Subcutaneous abdominal adipose tissue (tissue), 5 donors: Measurements from ENCODE around the gene YY1AP1.
"Not testable (repeated sequence)": the region's sequence is repeated elsewhere in the genome, so short reads cannot be mapped to it uniquely, and the experiment has no call there.

ENCODE experiments used
- H3K27ac ChIP-seq: one replicate; pipeline ENCODE4 v1.7.0; 2013; ENCODE audit warnings: low read depth, mild to moderate bottlenecking, inconsistent platforms, low read length, moderate library complexity
- H3K27me3 ChIP-seq, 5 donors: one replicate each; pipeline ENCODE4 v1.7.0; 2013; ENCODE audit warnings: low read length in 5 of 5, inconsistent platforms in 1 of 5; ENCODE audit not compliant: control insufficient read depth in 5 of 5, insufficient read depth in 4 of 5
- H3K36me3 ChIP-seq, 5 donors: one replicate each; pipeline ENCODE4 v1.7.0; 2013; ENCODE audit warnings: low read length in 5 of 5; ENCODE audit not compliant: control insufficient read depth in 5 of 5, insufficient read depth in 5 of 5
- H3K4me1 ChIP-seq, 5 donors: one replicate each; pipeline ENCODE4 v1.7.0; 2013; ENCODE audit warnings: low read length in 5 of 5, mild to moderate bottlenecking in 3 of 5, moderate library complexity in 1 of 5; ENCODE audit not compliant: control insufficient read depth in 5 of 5, insufficient read depth in 5 of 5
- H3K4me3 ChIP-seq, 5 donors: one replicate each; pipeline ENCODE4 v1.7.0; 2013; ENCODE audit warnings: low read length in 5 of 5, low read depth in 1 of 5
- H3K9ac ChIP-seq, 5 donors: one replicate each; pipeline ENCODE4 v1.7.0; 2013; ENCODE audit warnings: low read length in 5 of 5, mild to moderate bottlenecking in 4 of 5, moderate library complexity in 3 of 5
- H3K9me3 ChIP-seq, 5 donors: one replicate each; pipeline ENCODE4 v1.7.0; 2013; ENCODE audit warnings: low read length in 5 of 5; ENCODE audit not compliant: control insufficient read depth in 5 of 5
- donor health status: healthy.
- donor health status: healthy.
- donor health status: healthy.
- donor health status: healthy.
- donor health status: healthy.

The YY1AP1 gene

DNA sequence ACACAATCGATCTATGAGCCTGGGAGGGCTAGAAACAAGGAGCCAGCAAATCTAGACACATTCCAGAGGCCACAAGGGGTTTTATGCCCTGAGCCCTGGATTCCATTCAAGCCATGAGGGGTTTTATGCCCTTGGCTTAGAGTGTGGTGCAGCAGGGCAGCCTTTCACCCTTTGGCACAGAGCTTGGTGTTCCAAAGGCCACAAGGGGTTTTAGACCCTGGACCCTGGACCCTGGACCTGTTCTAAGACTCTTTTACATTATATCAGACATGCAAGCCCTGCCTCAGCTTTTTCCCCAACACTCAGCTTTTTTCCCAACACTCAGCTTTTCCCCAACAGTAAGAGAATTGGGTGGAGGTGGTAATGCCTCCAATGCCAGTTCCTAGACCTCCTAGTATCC, 65.2 kb downstream of the YY1AP1 start:
- Histone ChIP-seq H3K27ac (no peak overlapping the region), H3K27me3 (no peaks in the 10 kb centered on the region), H3K4me3 (no peak overlapping the region), H3K36me3 (no peaks in the 10 kb centered on the region), H3K9ac (no peak overlapping the region), H3K4me1 (peaks cover 0 to 28% (median 20%) of the 10 kb centered on the region in 5 donors), H3K9me3 (peaks cover 0 to 6% (median 0%) of the 10 kb centered on the region in 5 donors)

DNA sequence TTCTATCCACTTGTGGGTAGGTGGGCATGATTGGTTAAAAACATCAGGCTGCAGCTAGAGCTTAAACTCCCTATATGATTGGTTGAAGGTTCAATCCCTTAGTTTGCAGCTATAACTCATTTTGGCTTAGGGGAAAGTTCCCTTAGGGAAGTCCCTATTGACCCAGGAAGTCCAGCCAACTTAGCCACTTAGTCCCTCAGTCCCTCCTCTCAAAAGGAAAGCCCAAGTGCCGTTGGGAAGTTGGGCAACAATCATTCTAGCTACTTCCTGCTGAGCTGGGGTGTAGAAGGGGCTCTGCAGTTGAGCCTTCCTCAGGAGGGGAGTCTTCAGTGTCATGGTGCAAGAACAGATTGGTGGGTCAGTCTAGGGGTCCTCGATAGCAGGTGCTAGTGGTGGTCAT, 66.4 kb downstream of the YY1AP1 start:
- Histone ChIP-seq H3K36me3 (no peaks in the 10 kb centered on the region), H3K4me1 (peaks cover 0 to 28% (median 20%) of the 10 kb centered on the region in 5 donors), H3K4me3 (no peak overlapping the region), H3K27me3 (no peaks in the 10 kb centered on the region), H3K9me3 (peaks cover 0 to 6% (median 0%) of the 10 kb centered on the region in 5 donors), H3K9ac (peak overlapping the region in 1 of 5 donors; percentile 46), H3K27ac (no peak overlapping the region)

DNA sequence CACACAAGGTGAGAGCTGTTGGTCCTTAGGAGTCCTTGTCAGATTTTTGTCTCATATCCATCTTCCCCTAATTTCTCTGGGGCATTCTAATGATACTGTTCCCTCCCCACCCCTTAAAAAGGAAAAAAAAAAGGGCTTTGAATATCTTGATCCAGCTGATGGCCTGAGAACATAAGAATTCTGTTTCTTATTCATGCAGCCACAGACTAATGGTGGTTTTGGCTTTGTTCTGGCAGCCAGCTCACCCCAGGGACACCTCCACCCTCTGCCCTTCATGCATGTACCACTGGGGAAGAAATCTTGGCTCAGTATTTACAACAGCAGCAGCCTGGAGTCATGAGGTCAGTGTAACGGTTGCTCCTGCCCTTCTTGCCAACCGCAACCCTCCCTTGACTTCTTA, 75.3 kb downstream of the YY1AP1 start:
- not testable (repeated sequence) for H3K9me3 ChIP-seq, H3K27ac ChIP-seq, H3K4me3 ChIP-seq, H3K9ac ChIP-seq, H3K27me3 ChIP-seq
- Histone ChIP-seq H3K36me3 (peaks cover 0 to 13% (median 8%) of the 10 kb centered on the region in 5 donors), H3K4me1 (peaks cover 0 to 21% (median 20%) of the 10 kb centered on the region in 5 donors)

DNA sequence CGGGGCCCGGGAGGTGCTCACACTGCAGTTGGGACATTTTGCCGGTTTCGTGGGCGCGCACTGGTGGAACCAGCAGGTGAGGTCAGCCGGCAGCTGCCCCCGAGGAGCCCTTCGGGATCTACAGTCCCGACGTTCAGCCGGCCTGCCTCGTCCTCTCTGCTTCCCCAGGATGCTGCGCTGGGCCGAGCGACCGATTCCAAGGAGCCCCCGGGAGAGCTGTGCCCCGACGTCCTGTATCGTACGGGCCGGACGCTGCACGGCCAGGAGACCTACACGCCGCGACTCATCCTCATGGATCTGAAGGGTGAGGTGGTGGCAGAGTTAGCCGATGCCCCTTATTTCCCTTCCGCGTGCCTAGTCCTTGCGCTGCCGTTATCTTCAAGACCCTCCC, 78.3 kb downstream of the YY1AP1 start:
- H3K27ac ChIP-seq, H3K27me3 ChIP-seq, H3K9ac ChIP-seq, H3K9me3 ChIP-seq: not testable (repeated sequence)
- Histone ChIP-seq H3K36me3 (peaks cover 0 to 13% (median 8%) of the 10 kb centered on the region in 5 donors), H3K4me3 (peak overlapping the region in 4 of 5 donors; percentile 57 to 80 (median 66)), H3K4me1 (peaks cover 0 to 21% (median 20%) of the 10 kb centered on the region in 5 donors)

DNA sequence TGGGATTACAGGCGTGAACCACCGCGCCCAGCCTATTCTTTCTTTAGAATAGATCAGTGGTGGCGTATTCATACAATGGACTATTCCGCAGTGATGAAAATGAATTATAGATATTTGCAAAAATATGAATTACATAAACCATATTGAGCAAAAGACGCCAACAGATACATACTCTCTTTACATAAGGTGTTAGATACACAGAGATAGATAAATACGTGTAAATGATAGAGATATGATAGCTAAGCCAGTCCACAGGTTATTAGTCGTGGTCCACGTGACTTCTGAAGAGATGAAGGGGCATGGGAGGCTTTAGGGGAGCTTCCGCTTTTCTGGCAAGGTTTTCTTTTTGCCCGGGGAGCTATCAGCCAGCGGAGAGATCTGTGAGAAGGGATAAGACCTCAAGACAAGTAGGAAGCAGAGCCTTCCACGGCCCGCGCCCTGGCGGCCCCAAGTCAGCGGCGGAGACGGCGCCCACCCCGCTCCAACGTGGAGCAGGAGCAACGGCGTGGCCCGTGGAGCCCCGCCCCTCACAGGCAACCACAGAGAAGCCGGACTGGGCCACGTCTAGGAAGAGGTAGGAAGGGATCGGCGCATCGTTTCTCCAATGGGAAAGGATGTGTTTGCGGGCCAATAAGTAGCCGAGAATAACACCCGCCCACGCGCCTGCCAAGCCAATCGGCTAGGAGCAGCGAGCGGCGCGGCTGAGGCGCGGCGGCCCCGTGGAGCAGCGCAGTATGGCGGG, 78.9 kb downstream of the YY1AP1 start, which contains the start of gene MSTO1:
TSS of gene MSTO1 (plus strand) at position 704 of the 742 bp plus-strand sequence. CDS start at position 735, 31 bp downstream.
- H3K4me3 ChIP-seq = peak within 1 kb of the TSS; percentile 68 to 83 (median 76)
- H3K36me3 ChIP-seq = peaks cover 0 to 13% (median 8%) of the 10 kb centered on the region in 5 donors
- H3K9me3 ChIP-seq = no peaks in the 10 kb centered on the region
- H3K9ac ChIP-seq = peak within 1 kb of the TSS in 4 of 5 donors; percentile 65 to 76 (median 76)
- H3K27ac ChIP-seq = no peak within 1 kb of the TSS
- H3K27me3 ChIP-seq = no peaks in the 10 kb centered on the region
- H3K4me1 ChIP-seq = peaks cover 0 to 21% (median 20%) of the 10 kb centered on the region in 5 donors
